Hepatocyte (in vitro differentiated cells): ENCODE data around the gene LCN15.

ENCODE experiments used
- EZH2 ChIP-seq: fragments of 200-600 bp; sonication (generic); IDR thresholded peaks from 2 replicates; pipeline ENCODE4 v1.6.1; 2016; ENCODE audit warnings: antibody characterized with exemption, mild to moderate bottlenecking, borderline replicate concordance
- EZH2phosphoT487 ChIP-seq: fragments of 200-600 bp; sonication (generic); IDR thresholded peaks from one replicate; pipeline ENCODE4 v1.6.1; 2018; ENCODE audit warnings: antibody characterized with exemption, mild to moderate bottlenecking, low read depth, moderate library complexity; ENCODE audit not compliant: unreplicated experiment, severe bottlenecking
- TF ChIP-seq, protein P1 (sequence below): fragments of 200-600 bp; sonication (generic); IDR thresholded peaks from 2 replicates; pipeline ENCODE4 v1.5.1; 2016; ENCODE audit warnings: antibody characterized with exemption, mild to moderate bottlenecking; ENCODE audit not compliant: poor library complexity

DNA sequence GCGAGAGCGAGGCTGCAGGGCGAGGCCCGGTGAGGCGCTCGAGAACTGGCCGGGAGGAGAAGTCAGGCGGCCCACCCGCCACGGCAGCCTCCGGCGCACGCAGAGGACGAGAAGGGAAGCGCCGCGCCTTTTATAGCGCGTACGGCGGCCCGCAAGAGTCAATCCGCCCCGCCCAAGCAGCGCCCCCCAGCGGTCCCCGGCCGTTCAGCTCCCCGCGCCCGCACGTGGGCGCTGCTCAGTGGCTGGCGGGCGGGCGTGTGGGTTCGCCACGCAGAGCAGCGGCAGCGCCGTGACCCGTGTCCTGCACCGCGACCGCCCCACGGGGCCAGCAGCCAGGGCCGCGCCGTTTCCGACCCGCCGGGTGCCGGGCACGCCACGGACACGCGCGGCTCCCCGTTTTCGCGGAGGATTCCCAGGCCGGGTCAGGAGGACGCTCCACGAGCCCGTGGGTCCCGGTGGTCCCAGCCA lies 36.2 kb downstream of the LCN15 start:
- no peak for TF ChIP-seq EZH2
- TF ChIP-seq, protein P1, sequence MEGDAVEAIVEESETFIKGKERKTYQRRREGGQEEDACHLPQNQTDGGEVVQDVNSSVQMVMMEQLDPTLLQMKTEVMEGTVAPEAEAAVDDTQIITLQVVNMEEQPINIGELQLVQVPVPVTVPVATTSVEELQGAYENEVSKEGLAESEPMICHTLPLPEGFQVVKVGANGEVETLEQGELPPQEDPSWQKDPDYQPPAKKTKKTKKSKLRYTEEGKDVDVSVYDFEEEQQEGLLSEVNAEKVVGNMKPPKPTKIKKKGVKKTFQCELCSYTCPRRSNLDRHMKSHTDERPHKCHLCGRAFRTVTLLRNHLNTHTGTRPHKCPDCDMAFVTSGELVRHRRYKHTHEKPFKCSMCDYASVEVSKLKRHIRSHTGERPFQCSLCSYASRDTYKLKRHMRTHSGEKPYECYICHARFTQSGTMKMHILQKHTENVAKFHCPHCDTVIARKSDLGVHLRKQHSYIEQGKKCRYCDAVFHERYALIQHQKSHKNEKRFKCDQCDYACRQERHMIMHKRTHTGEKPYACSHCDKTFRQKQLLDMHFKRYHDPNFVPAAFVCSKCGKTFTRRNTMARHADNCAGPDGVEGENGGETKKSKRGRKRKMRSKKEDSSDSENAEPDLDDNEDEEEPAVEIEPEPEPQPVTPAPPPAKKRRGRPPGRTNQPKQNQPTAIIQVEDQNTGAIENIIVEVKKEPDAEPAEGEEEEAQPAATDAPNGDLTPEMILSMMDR = peak; percentile 94
- no peak for TF ChIP-seq EZH2phosphoT487
